ENCODE data around the gene GRAMD1B.

- TF ChIP-seq CTCF (IDR thresholded peaks at IDR 0.05 in 4 of 5, conservative IDR thresholded peaks at IDR 0.05 in 1 of 5) (no peak), POLR2A (IDR thresholded peaks at IDR 0.05) (no peak)
These were observed 28.4 kb downstream of the GRAMD1B start for GRCh38 chr11:123458501-123458900.

Measured in gastrocnemius medialis (tissue), 4 donors.